ENCODE measurements around the gene IMMP2L.

Gene IMMP2L

DNA sequence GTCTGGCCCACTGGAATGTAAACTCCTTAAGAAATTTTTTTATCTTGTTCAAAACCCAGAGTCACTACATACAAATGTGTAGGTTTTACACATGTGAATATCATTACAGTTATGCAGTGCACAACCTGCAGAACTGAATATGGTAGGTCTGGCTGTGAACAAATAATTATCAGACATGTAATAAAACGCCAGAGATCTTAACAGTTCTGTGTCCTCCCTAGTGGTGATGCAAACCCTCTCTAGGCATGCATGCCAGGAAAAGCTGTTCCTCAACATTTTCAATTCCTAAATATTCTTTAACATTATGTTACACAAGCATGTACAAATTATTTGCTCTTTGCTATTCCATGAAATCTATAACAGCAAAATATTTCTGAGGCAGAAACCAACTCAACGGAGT lies 124.6 kb downstream of the IMMP2L start:
- DNase-seq (ENCODE audit: low spot score) (no peak), ATAC-seq (ENCODE audit: low read depth) (no peak)
- no peaks in the 10 kb centered on the region for H3K4me1 ChIP-seq (ENCODE audit: insufficient read depth, poor library complexity, severe bottlenecking)
- H3K36me3 ChIP-seq (ENCODE audit: low read depth), result no peaks in the 10 kb centered on the region
- no peaks in the 10 kb centered on the region for H3K27me3 ChIP-seq (ENCODE audit: insufficient read depth, poor library complexity, severe bottlenecking)
- H3K27ac ChIP-seq (ENCODE audit: poor library complexity, severe bottlenecking), result no peak overlapping the region
- TF ChIP-seq, protein P1, sequence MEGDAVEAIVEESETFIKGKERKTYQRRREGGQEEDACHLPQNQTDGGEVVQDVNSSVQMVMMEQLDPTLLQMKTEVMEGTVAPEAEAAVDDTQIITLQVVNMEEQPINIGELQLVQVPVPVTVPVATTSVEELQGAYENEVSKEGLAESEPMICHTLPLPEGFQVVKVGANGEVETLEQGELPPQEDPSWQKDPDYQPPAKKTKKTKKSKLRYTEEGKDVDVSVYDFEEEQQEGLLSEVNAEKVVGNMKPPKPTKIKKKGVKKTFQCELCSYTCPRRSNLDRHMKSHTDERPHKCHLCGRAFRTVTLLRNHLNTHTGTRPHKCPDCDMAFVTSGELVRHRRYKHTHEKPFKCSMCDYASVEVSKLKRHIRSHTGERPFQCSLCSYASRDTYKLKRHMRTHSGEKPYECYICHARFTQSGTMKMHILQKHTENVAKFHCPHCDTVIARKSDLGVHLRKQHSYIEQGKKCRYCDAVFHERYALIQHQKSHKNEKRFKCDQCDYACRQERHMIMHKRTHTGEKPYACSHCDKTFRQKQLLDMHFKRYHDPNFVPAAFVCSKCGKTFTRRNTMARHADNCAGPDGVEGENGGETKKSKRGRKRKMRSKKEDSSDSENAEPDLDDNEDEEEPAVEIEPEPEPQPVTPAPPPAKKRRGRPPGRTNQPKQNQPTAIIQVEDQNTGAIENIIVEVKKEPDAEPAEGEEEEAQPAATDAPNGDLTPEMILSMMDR (IDR thresholded peaks at IDR 0.05; ENCODE audit: poor library complexity, severe bottlenecking), result no peak
- H3K4me3 ChIP-seq (ENCODE audit: severe bottlenecking), result no peak overlapping the region
- no peaks in the 10 kb centered on the region for H3K9me3 ChIP-seq (ENCODE audit: severe bottlenecking)

DNA sequence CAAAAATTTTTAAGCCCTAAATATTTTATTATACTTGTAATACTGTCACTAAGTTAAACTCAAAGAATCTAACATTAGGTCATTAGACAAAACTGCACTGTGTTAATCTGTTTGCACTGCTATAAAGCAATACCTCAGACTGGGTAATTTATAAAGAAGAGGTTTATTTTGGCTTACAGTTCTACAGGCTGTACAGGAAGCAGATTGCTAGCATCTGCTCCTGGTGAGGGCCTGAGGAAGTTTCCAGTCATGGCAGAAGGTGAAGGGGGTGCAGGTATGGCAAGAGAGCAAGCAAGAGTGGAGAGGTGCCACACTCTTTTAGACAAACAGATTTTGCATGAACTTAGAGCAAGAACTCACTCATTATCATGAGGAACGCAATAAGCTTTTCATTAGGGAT lies 125.7 kb downstream of the IMMP2L start:
- H3K9me3 ChIP-seq (ENCODE audit: severe bottlenecking), result no peaks in the 10 kb centered on the region
- H3K27ac ChIP-seq (ENCODE audit: poor library complexity, severe bottlenecking), result no peak overlapping the region
- no peak for ATAC-seq (ENCODE audit: low read depth)
- no peak for DNase-seq (ENCODE audit: low spot score)
- TF ChIP-seq, protein P1 (IDR thresholded peaks at IDR 0.05; ENCODE audit: poor library complexity, severe bottlenecking), result no peak
- no peaks in the 10 kb centered on the region for H3K4me1 ChIP-seq (ENCODE audit: insufficient read depth, poor library complexity, severe bottlenecking)
- H3K27me3 ChIP-seq (ENCODE audit: insufficient read depth, poor library complexity, severe bottlenecking), result no peaks in the 10 kb centered on the region
- no peak overlapping the region for H3K4me3 ChIP-seq (ENCODE audit: severe bottlenecking)
- no peaks in the 10 kb centered on the region for H3K36me3 ChIP-seq (ENCODE audit: low read depth)

DNA sequence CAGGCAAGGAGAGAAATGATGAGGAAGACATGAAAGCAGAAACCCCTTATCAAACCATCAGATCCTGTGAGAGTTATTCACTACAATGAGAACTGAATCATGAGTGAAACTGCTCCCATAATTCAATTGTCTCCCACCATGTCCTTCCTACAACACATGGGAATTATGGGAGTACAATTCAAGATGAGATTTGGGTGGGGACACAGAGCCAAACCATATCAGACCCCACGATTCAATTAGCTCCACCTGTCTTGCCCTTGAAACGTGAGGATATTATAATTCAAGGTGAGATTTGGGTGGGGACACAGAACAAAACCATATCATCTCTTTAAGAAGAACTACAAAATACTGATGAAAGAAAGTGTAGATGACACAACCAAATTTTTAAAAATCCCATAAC lies 128.9 kb downstream of the IMMP2L start:
- no peak overlapping the region for H3K27ac ChIP-seq (ENCODE audit: poor library complexity, severe bottlenecking)
- H3K9me3 ChIP-seq (ENCODE audit: severe bottlenecking), result no peaks in the 10 kb centered on the region
- DNase-seq (ENCODE audit: low spot score) (no peak), ATAC-seq (ENCODE audit: low read depth) (no peak)
- no peaks in the 10 kb centered on the region for H3K36me3 ChIP-seq (ENCODE audit: low read depth)
- H3K4me3 ChIP-seq (ENCODE audit: severe bottlenecking), result no peak overlapping the region
- H3K27me3 ChIP-seq (ENCODE audit: insufficient read depth, poor library complexity, severe bottlenecking), result no peaks in the 10 kb centered on the region
- TF ChIP-seq, protein P1 (IDR thresholded peaks at IDR 0.05; ENCODE audit: poor library complexity, severe bottlenecking), result no peak
- no peaks in the 10 kb centered on the region for H3K4me1 ChIP-seq (ENCODE audit: insufficient read depth, poor library complexity, severe bottlenecking)

DNA sequence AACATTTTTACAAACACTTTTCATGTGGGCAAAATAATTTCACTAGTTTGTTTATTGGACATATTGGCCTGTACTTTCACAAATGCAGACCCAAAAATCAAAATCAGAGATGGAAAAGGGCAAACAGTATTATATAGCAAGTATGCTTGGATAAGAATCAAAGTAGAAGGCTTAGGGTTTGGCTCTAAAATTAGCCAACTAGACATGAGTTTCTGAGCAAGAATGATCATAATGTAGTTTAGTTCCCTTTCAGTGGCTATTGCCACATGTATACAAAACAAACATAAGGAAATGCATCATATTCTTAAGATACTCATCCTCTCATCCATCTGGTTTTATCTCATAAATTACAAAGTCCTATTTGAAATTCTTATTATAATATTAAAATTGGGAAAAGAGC lies 132.5 kb downstream of the IMMP2L start:
- no peaks in the 10 kb centered on the region for H3K9me3 ChIP-seq (ENCODE audit: severe bottlenecking)
- no peaks in the 10 kb centered on the region for H3K36me3 ChIP-seq (ENCODE audit: low read depth)
- H3K27me3 ChIP-seq (ENCODE audit: insufficient read depth, poor library complexity, severe bottlenecking), result no peaks in the 10 kb centered on the region
- DNase-seq (ENCODE audit: low spot score) (no peak), ATAC-seq (ENCODE audit: low read depth) (no peak)
- H3K27ac ChIP-seq (ENCODE audit: poor library complexity, severe bottlenecking), result no peak overlapping the region
- peaks cover 4% of the 10 kb centered on the region for H3K4me1 ChIP-seq (ENCODE audit: insufficient read depth, poor library complexity, severe bottlenecking)
- H3K4me3 ChIP-seq (ENCODE audit: severe bottlenecking), result no peak overlapping the region
- TF ChIP-seq, protein P1 (IDR thresholded peaks at IDR 0.05; ENCODE audit: poor library complexity, severe bottlenecking), result no peak

DNA sequence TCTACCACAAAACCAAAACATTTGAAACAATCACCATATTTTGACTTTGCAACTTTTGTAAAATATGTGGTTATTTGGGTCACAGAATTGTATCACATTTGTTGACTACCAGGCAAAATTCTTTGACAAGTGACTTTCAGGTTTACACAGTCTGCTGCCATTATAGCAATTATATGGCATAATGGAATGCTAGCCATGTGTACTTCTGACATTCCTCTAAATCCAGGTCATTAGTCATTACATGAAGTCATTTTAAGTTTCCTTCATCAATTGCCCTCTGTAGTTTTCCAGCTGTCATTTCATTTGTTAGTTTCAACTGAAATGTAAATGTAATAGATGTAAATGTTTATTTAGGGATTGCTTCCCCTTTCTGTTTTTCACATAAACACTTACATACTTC lies 137.5 kb downstream of the IMMP2L start:
- Histone ChIP-seq H3K9me3 (ENCODE audit: severe bottlenecking) (no peaks in the 10 kb centered on the region), H3K27me3 (ENCODE audit: insufficient read depth, poor library complexity, severe bottlenecking) (no peaks in the 10 kb centered on the region), H3K4me1 (ENCODE audit: insufficient read depth, poor library complexity, severe bottlenecking) (peaks cover 6% of the 10 kb centered on the region), H3K27ac (ENCODE audit: poor library complexity, severe bottlenecking) (no peak overlapping the region), H3K36me3 (ENCODE audit: low read depth) (no peaks in the 10 kb centered on the region), H3K4me3 (ENCODE audit: severe bottlenecking) (no peak overlapping the region)
- TF ChIP-seq, protein P1 (IDR thresholded peaks at IDR 0.05; ENCODE audit: poor library complexity, severe bottlenecking), result no peak
- DNase-seq (ENCODE audit: low spot score), result no peak
- ATAC-seq (ENCODE audit: low read depth), result 0 out of 3 replicates have a peak, but pooled peaks have one; percentile 42

Data from RWPE2 (cell line).